ENCODE measurements around the gene C21orf91.

- TF ChIP-seq CTCF (IDR thresholded peaks at IDR 0.05 in 2 of 3, conservative IDR thresholded peaks at IDR 0.05 in 1 of 3; ENCODE audit: insufficient read depth in 2 of 3, low read depth in 1 of 3, low read length in 3 of 3): no peak
- no peak for TF ChIP-seq HIVEP1 (CRISPR knock-in tag; IDR thresholded peaks at IDR 0.05)
- no peak for TF ChIP-seq GTF2E2 (tag; IDR thresholded peaks at IDR 0.05)
- no peak for TF ChIP-seq KDM1A (IDR thresholded peaks at IDR 0.05)
- no peak for TF ChIP-seq FOXK2 (conservative IDR thresholded peaks at IDR 0.05 in 1 of 2, IDR thresholded peaks at IDR 0.05 in 1 of 2; ENCODE audit: low read depth in 2 of 2)
Observed at GRCh38 chr21:17794518-17795145, 24.5 kb downstream of the C21orf91 start.
